Neutrophil (primary cell): Measurements from ENCODE around the gene MRPL40.
"Not testable (repeated sequence)": the region's sequence is repeated elsewhere in the genome, so short reads cannot be mapped to it uniquely, and the experiment has no call there.

ENCODE experiments used
- H3K27ac ChIP-seq: fragments of 200-600 bp; sonication (generic); 2 replicates; pipeline ENCODE4 v1.5.1; 2016; ENCODE audit warnings: mild to moderate bottlenecking, moderate library complexity
- H3K27me3 ChIP-seq: fragments of 200-600 bp; sonication (generic); 2 replicates; pipeline ENCODE4 v1.6.0; 2016; ENCODE audit warnings: mild to moderate bottlenecking
- H3K36me3 ChIP-seq: fragments of 200-600 bp; sonication (generic); 2 replicates; pipeline ENCODE4 v1.5.1; 2017
- H3K4me1 ChIP-seq, 2 experiments: fragments of 200-600 bp in 1 of 2; sonication (generic) in 1 of 2; 1 replicate in 1 of 2; 2 replicates in 1 of 2; pipeline versions ENCODE4 v1.5.1 to v1.6.1; 2013 to 2016; ENCODE audit warnings: low read depth in 1 of 2, low read length in 1 of 2, mild to moderate bottlenecking in 1 of 2, moderate library complexity in 1 of 2; ENCODE audit not compliant: control insufficient read depth in 1 of 2, insufficient read depth in 1 of 2
- H3K4me3 ChIP-seq, 2 experiments: fragments of 200-600 bp in 1 of 2; sonication (generic) in 1 of 2; 1 replicate in 1 of 2; 2 replicates in 1 of 2; pipeline ENCODE4 v1.5.1; 2013 to 2016; ENCODE audit warnings: low read depth in 1 of 2, low read length in 1 of 2, mild to moderate bottlenecking in 1 of 2, moderate library complexity in 1 of 2
- H3K9me3 ChIP-seq: fragments of 200-600 bp; sonication (generic); 2 replicates; pipeline ENCODE4 v1.5.1; 2016
- CTCF ChIP-seq: fragments of 200-600 bp; sonication (generic); IDR thresholded peaks from 2 replicates; pipeline ENCODE4 v1.5.1; 2016; ENCODE audit warnings: antibody characterized with exemption

Gene MRPL40

GRCh38 chr22:19434401-19434800 lies 2.1 kb downstream of the MRPL40 start:
- H3K27me3 ChIP-seq = no peaks in the 10 kb centered on the region
- no peak overlapping the region for H3K4me3 ChIP-seq
- H3K27ac ChIP-seq = no peak overlapping the region
- H3K36me3 ChIP-seq = peaks cover 12% of the 10 kb centered on the region
- no peaks in the 10 kb centered on the region for H3K9me3 ChIP-seq
- TF ChIP-seq CTCF = no peak
- H3K4me1 ChIP-seq = peaks cover 26% of the 10 kb centered on the region in 2 experiments

- TF ChIP-seq CTCF = no peak
- Histone ChIP-seq H3K27ac (no peak overlapping the region), H3K4me1 (peaks cover 20% of the 10 kb centered on the region in 2 experiments), H3K27me3 (no peaks in the 10 kb centered on the region), H3K9me3 (no peaks in the 10 kb centered on the region), H3K4me3 (no peak overlapping the region), H3K36me3 (peaks cover 12% of the 10 kb centered on the region)
Observed at GRCh38 chr22:19434829-19435580, 2.7 kb downstream of the MRPL40 start.

- H3K27me3 ChIP-seq, H3K9me3 ChIP-seq, H3K27ac ChIP-seq, H3K4me3 ChIP-seq: not testable (repeated sequence)
- Histone ChIP-seq H3K36me3 (peaks cover 12% of the 10 kb centered on the region), H3K4me1 (peaks cover 9 to 10% of the 10 kb centered on the region in 2 experiments)
Observed at GRCh38 chr22:19436444-19437161, 4.3 kb downstream of the MRPL40 start.

GRCh38 chr22:19438298-19438697 lies 6.0 kb downstream of the MRPL40 start:
- no peaks in the 10 kb centered on the region for H3K4me1 ChIP-seq
- no peak overlapping the region for H3K4me3 ChIP-seq
- H3K27ac ChIP-seq = no peak overlapping the region
- TF ChIP-seq CTCF = no peak
- no peaks in the 10 kb centered on the region for H3K9me3 ChIP-seq
- H3K27me3 ChIP-seq = no peaks in the 10 kb centered on the region
- H3K36me3 ChIP-seq = peaks cover 26% of the 10 kb centered on the region

GRCh38 chr22:19440411-19441195 lies 8.3 kb downstream of the MRPL40 start:
- Histone ChIP-seq H3K27me3 (no peaks in the 10 kb centered on the region), H3K27ac (no peak overlapping the region), H3K4me3 (no peak overlapping the region), H3K4me1 (no peaks in the 10 kb centered on the region), H3K36me3 (peaks cover 33% of the 10 kb centered on the region), H3K9me3 (no peaks in the 10 kb centered on the region)
- TF ChIP-seq CTCF = no peak
